Nephron (organoid): ENCODE measurements around the gene DGCR8.

Source experiments
- H3K27ac Mint-ChIP-seq, 3 experiments: 2 replicates each; pipeline ENCODE4 v1.8.0; 2020; ENCODE audit warnings: mixed read lengths in 3 of 3, mild to moderate bottlenecking in 2 of 3, moderate library complexity in 1 of 3
- H3K27me3 Mint-ChIP-seq: 2 replicates; pipeline ENCODE4 v1.8.0; 2021; ENCODE audit warnings: low read depth, mild to moderate bottlenecking, moderate library complexity, mixed read lengths
- H3K36me3 Mint-ChIP-seq: 2 replicates; pipeline ENCODE4 v1.8.0; 2020; ENCODE audit warnings: low read depth, mixed read lengths
- H3K4me1 Mint-ChIP-seq: 2 replicates; pipeline ENCODE4 v1.8.0; 2020; ENCODE audit warnings: mixed read lengths
- H3K4me3 Mint-ChIP-seq, 3 experiments: 2 replicates each; pipeline ENCODE4 v1.8.0; 2020; ENCODE audit warnings: mild to moderate bottlenecking in 3 of 3, mixed read lengths in 3 of 3, moderate library complexity in 2 of 3
- H3K9me3 Mint-ChIP-seq: 2 replicates; pipeline ENCODE4 v1.8.0; 2020; ENCODE audit warnings: mixed read lengths
- TF ChIP-seq, protein P1 (sequence below), 3 experiments: fragments of 200-600 bp; sonication (generic); IDR thresholded peaks; one replicate each; pipeline ENCODE4 v1.5.0; 2021; ENCODE audit warnings: antibody characterized with exemption in 3 of 3; ENCODE audit not compliant: unreplicated experiment in 3 of 3

Gene DGCR8

DNA sequence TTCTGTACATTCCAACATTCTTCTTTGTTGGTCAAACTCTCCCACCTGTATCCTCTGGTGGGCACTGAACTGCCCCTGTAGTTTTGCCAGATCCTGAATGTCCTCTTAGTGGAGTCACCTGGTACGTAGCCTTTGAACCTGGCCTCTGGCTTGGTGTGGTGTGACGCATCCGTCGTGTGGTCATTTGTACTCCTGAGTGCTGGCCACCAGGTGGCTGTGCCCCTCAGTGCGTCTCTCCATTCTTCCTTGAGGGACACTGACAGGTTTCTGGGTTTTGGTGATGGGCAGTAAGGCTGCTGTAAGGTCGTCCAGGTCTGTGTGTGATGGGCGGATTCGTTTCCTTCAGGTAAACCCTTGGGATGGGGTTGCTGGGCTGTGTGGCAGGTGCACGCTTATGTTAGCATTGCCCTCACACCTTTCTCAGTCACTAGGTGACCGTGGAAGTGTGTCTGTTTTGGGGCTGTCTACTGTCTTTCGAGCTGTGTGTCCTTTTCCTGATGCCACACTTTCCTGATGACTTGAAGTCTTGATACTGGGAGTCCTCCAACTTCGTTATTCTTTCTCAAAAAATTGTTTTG lies 22.3 kb downstream of the DGCR8 start:
- Mint-ChIP-seq H3K4me1 (peaks cover 7% of the 10 kb centered on the region), H3K4me3 (no peak overlapping the region), H3K36me3 (peaks cover 75% of the 10 kb centered on the region), H3K27ac (no peak overlapping the region), H3K27me3 (no peaks in the 10 kb centered on the region), H3K9me3 (peaks cover 3% of the 10 kb centered on the region)
- TF ChIP-seq, protein P1, sequence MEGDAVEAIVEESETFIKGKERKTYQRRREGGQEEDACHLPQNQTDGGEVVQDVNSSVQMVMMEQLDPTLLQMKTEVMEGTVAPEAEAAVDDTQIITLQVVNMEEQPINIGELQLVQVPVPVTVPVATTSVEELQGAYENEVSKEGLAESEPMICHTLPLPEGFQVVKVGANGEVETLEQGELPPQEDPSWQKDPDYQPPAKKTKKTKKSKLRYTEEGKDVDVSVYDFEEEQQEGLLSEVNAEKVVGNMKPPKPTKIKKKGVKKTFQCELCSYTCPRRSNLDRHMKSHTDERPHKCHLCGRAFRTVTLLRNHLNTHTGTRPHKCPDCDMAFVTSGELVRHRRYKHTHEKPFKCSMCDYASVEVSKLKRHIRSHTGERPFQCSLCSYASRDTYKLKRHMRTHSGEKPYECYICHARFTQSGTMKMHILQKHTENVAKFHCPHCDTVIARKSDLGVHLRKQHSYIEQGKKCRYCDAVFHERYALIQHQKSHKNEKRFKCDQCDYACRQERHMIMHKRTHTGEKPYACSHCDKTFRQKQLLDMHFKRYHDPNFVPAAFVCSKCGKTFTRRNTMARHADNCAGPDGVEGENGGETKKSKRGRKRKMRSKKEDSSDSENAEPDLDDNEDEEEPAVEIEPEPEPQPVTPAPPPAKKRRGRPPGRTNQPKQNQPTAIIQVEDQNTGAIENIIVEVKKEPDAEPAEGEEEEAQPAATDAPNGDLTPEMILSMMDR (IDR thresholded peaks at IDR 0.05; ENCODE audit: unreplicated experiment in 3 of 3), result no peak

DNA sequence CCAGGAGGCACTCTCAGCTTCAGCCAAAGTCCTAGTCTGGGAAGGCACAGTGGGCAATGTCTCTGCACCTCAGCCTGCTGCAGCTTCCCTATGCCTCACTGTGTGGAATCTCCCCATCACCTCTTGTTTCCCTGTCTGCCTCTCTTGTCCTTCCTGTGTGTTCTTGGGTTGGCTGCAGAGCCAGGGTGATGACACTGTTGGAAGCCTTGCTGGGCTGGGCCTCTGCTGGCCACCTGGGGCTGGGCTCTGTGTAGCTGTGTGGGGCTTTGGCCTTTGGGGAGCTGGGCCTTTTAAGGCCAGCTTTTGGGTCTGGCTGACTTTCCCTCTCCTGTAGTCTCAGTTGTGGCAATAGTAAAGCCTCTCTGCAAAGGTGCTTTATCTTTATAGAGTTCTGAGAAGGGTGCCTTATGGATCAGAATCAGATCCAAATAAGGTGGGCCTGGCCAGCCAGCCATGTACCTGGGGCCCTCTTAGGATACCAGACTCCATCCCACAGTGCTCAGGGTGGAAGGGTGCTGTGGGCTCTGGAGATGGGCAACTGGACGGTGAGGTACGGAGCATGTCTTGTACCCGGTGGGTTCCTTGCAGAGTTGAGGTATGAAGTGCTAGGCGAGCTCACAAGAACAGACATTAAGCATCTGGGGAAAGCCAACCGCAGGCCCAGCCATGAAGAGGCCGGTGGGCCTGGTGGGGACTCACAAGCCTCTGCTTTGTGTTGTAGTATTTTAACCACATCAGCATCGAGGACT lies 25.6 kb downstream of the DGCR8 start:
- Mint-ChIP-seq H3K36me3 (peaks cover 54% of the 10 kb centered on the region), H3K27me3 (no peaks in the 10 kb centered on the region), H3K4me1 (peaks cover 7% of the 10 kb centered on the region), H3K27ac (no peak overlapping the region), H3K4me3 (no peak overlapping the region), H3K9me3 (no peaks in the 10 kb centered on the region)
- TF ChIP-seq, protein P1 (IDR thresholded peaks at IDR 0.05; ENCODE audit: unreplicated experiment in 3 of 3), result no peak

DNA sequence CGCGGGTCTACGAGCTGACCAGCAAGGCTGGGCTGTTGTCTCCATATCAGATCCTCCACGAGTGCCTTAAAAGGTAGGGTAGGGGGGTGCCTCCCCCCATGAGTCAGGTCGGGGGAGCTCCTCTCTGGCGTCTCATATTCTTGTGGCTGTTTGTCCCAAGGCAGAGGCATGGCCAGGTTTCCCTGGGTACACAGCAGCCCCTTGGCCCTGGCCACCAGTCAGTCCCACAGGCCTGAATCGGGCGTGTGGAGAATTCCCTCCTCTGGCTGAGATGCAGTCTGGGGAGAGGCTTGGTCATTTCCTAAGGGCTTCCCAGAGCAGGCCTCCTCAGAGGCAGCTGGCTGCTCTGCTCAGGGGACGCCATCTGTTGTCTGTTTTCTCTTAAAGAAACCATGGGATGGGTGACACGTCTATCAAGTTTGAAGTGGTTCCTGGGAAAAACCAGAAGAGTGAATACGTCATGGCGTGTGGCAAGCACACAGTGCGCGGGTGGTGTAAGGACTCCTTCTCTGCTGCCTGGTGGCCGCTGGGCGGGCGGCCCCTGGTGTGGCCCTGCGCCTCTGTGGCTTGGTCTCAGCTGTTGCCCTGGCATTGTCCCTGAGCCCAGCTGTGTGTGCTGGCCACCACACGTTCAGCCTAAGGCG lies 26.3 kb downstream of the DGCR8 start:
- Mint-ChIP-seq H3K36me3 (peaks cover 47% of the 10 kb centered on the region), H3K4me3 (no peak overlapping the region), H3K27ac (no peak overlapping the region), H3K4me1 (peaks cover 7% of the 10 kb centered on the region), H3K9me3 (no peaks in the 10 kb centered on the region), H3K27me3 (no peaks in the 10 kb centered on the region)
- TF ChIP-seq, protein P1 (IDR thresholded peaks at IDR 0.05; ENCODE audit: unreplicated experiment in 3 of 3), result no peak

DNA sequence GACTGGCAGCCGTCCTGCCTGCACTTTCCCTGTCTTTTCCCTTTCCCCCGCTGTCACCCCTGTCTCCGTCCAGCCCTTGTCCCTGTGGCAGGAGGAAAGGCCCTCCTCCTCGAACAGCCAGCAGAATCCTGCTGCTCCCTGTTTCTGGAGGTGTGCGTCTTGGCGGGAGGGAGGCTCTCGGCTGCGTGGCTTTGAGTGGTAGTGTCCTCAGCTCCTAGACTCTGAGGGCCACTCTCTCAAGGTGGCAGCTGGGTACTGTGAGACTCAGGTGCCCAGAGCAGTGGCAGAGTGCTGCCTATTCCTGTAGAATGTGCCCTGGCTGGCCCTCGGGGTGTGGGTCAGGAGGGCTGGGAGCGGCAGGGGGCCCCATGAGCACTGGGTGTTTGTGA lies 26.8 kb downstream of the DGCR8 start:
- no peak overlapping the region for H3K27ac Mint-ChIP-seq
- TF ChIP-seq, protein P1 (IDR thresholded peaks at IDR 0.05; ENCODE audit: unreplicated experiment in 3 of 3), result no peak

DNA sequence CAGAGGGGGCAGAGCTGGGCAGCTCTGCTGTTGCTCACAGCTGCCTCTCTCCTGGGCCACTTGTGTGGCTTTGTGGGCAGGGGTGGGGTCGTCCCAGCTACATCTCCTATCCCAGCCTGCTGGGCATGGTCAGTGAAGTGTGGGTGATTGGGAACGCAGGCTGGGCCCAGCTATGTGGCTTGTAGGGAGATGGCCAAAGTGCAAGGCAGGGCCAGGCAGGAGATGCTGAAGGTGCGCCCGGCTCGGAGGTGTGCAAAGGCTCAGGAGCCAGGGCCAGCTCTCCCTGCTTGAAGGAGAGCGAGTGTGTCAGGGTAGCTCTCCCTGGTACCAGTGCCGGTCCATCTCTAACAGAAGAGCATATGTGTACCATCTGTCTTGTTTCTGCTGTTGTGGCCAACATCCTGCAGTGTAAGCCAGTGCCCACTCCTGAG lies 27.4 kb downstream of the DGCR8 start:
- TF ChIP-seq, protein P1 (IDR thresholded peaks at IDR 0.05; ENCODE audit: unreplicated experiment in 3 of 3), result no peak
- H3K4me1 Mint-ChIP-seq, result peaks cover 7% of the 10 kb centered on the region

More for the DNA sequence above, 26.8 kb downstream of the DGCR8 start:
- peaks cover 7% of the 10 kb centered on the region for H3K4me1 Mint-ChIP-seq
- peaks cover 45% of the 10 kb centered on the region for H3K36me3 Mint-ChIP-seq
- H3K9me3 Mint-ChIP-seq, result no peaks in the 10 kb centered on the region
- no peak overlapping the region for H3K4me3 Mint-ChIP-seq
- no peaks in the 10 kb centered on the region for H3K27me3 Mint-ChIP-seq

More for the DNA sequence above, 27.4 kb downstream of the DGCR8 start:
- Mint-ChIP-seq H3K27me3 (no peaks in the 10 kb centered on the region), H3K9me3 (no peaks in the 10 kb centered on the region), H3K27ac (no peak overlapping the region), H3K36me3 (peaks cover 39% of the 10 kb centered on the region), H3K4me3 (no peak overlapping the region)
